Thymus (tissue), 11 donors: Measurements from ENCODE around the gene WWC2. TPM values are rescaled to one million over a fixed set of nuclear protein-coding genes. Genes with fewer than 3 reads are reported as not detected.
"Not testable (repeated sequence)": the region's sequence is repeated elsewhere in the genome, so short reads cannot be mapped to it uniquely, and the experiment has no call there.

Experiments used
- DNase-seq, 9 donors: peaks; one replicate each; pipeline ENCODE4 v3.0.0-alpha.2; 2013; ENCODE audit warnings: low spot score in 9 of 9, low read depth in 6 of 9, missing footprints in 1 of 9
- H3K27ac ChIP-seq, 2 donors: one replicate each; pipeline ENCODE4 v1.5.1; 2013; ENCODE audit warnings: control low read depth in 1 of 2, low read depth in 1 of 2, low read length in 1 of 2, mild to moderate bottlenecking in 1 of 2, moderate library complexity in 1 of 2
- H3K27me3 ChIP-seq, 2 donors: one replicate each; pipeline ENCODE4 v1.5.1; 2013; ENCODE audit warnings: low read length in 1 of 2; ENCODE audit not compliant: control insufficient read depth in 2 of 2, insufficient read depth in 1 of 2
- H3K36me3 ChIP-seq, 2 donors: one replicate each; pipeline ENCODE4 v1.5.1; 2013; ENCODE audit warnings: low read length in 1 of 2, mild to moderate bottlenecking in 1 of 2, moderate library complexity in 1 of 2; ENCODE audit not compliant: control insufficient read depth in 2 of 2, insufficient read depth in 2 of 2
- H3K4me1 ChIP-seq, 2 donors: one replicate each; pipeline ENCODE4 v1.5.1; 2013; ENCODE audit warnings: low read length in 2 of 2; ENCODE audit not compliant: control insufficient read depth in 2 of 2, insufficient read depth in 2 of 2
- H3K4me3 ChIP-seq, 2 donors: one replicate each; pipeline ENCODE4 v1.5.1; 2013; ENCODE audit warnings: low read length in 2 of 2, control low read depth in 1 of 2, mild to moderate bottlenecking in 1 of 2
- H3K9me3 ChIP-seq, 2 donors: one replicate each; pipeline ENCODE4 v1.5.1; 2013; ENCODE audit warnings: low read length in 1 of 2, mild to moderate bottlenecking in 1 of 2; ENCODE audit not compliant: control insufficient read depth in 2 of 2, insufficient read depth in 1 of 2
- WGBS: extraction: QIAGEN DNeasy Blood & Tissue Kit; methylation state at CpG from one replicate; pipeline ENCODE4 v1.1.7; 2013; 5-methylcytosine and 5-hydroxymethylcytosine counted together
- polyA plus RNA-seq: library from polyadenylated mRNA; stranded (reverse); fragments of 200-250 nt; gene quantifications from one replicate; pipeline ENCODE4 v1.2.3, GENCODE V29; 2013
- total RNA-seq: library from RNA; stranded (reverse); fragments of 120-200 nt; gene quantifications from one replicate; pipeline ENCODE4 v1.2.4, GENCODE V29; 2013
- donor health status: healthy.

Gene WWC2
- total and polyA plus RNA-seq, 2 donors, result 1.5 to 2.5 TPM

DNA sequence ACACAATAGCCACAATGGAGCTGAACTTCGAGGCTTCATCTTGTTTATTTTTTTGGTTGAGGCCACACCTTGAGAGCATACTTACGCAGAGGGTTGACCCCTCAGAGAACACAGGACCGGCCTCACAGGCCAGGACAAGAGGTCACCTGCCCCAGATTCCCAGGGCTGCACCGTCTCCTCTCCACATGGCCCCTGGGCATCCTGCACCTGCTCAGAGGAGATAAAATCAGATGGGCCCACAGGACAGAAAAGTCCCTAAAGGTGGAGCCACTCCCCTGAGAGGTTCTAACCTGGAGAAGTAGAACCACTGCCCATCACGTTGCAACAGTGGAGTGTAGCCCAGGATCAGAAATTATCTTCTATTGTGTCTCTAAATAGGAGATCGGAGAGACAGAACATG, 224.2 kb downstream of the WWC2 start:
- peaks cover 0 to 8% of the 10 kb centered on the region in 2 donors for H3K9me3 ChIP-seq
- no peaks in the 10 kb centered on the region for H3K27me3 ChIP-seq
- no peaks in the 10 kb centered on the region for H3K36me3 ChIP-seq
- no peak overlapping the region for H3K4me3 ChIP-seq
- H3K27ac ChIP-seq, result no peak overlapping the region
- 92% methylated on average over 6 of the region's 6 CpGs for WGBS
- H3K4me1 ChIP-seq, result no peaks in the 10 kb centered on the region
- DNase-seq, result no peak

- not testable (repeated sequence) for H3K9me3 ChIP-seq, H3K36me3 ChIP-seq, H3K4me1 ChIP-seq, H3K4me3 ChIP-seq, H3K27me3 ChIP-seq, DNase-seq, H3K27ac ChIP-seq
- 95% methylated on average over 11 of the region's 11 CpGs for WGBS
These were observed 225.0 kb downstream of the WWC2 start for GRCh38 chr4:183324056-183324455.

DNA sequence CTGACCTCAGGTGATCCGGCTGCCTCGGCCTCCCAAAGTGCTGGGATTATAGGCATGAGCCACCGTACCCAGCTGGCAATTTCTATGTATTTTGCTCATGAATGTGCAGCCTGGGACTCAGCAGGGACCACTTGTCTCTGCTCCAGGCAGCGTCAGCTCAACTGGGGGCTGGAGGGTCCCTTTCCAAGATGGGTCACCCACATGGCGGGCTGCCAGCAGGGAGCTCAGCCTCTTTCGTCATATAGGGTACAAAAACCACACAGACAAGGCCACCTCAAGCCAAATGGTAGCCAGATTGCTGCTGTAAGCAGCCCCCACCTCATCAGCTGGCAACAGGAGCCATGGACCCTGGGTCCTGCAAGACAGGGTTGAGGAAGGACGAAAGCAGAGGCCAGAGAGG, 225.6 kb downstream of the WWC2 start:
- Histone ChIP-seq H3K27ac (no peak overlapping the region), H3K4me3 (no peak overlapping the region), H3K9me3 (peaks cover 0 to 8% of the 10 kb centered on the region in 2 donors), H3K4me1 (no peaks in the 10 kb centered on the region), H3K36me3 (no peaks in the 10 kb centered on the region), H3K27me3 (no peaks in the 10 kb centered on the region)
- no peak for DNase-seq
- WGBS, result 95% methylated on average over 7 of the region's 7 CpGs

GRCh38 chr4:183326387-183326786, 227.3 kb downstream of the WWC2 start:
- DNase-seq, H3K9me3 ChIP-seq, H3K36me3 ChIP-seq, H3K27ac ChIP-seq, H3K27me3 ChIP-seq, H3K4me1 ChIP-seq, H3K4me3 ChIP-seq: not testable (repeated sequence)
- 94% methylated on average over 6 of the region's 6 CpGs for WGBS

GRCh38 chr4:183326853-183327252, 227.8 kb downstream of the WWC2 start:
- peaks cover 0 to 2% of the 10 kb centered on the region in 2 donors for H3K27me3 ChIP-seq
- H3K4me1 ChIP-seq, result no peaks in the 10 kb centered on the region
- no peaks in the 10 kb centered on the region for H3K36me3 ChIP-seq
- no peak for DNase-seq
- H3K9me3 ChIP-seq, result peaks cover 0 to 8% of the 10 kb centered on the region in 2 donors
- 70% methylated on average over 2 of the region's 2 CpGs for WGBS
- H3K4me3 ChIP-seq, result no peak overlapping the region
- no peak overlapping the region for H3K27ac ChIP-seq

DNA sequence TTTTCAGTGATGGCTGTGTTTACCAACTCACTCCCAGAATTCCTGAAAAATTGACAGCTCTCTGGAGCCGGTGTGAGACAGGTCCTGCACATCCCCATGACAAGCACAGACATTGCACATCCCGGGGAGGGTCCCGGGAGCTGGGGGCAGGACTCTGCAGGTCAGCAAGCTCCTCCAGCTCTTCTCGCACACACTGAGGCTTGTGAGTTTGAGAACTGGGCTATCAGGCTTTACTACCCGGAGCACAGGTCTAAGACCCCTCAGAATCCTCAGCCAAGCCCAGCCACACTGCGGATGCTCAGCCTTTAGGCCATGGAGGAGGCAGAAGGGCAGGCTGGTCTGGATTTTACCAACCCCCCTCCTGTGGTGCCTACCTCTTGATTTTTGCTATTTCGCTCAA, 228.8 kb downstream of the WWC2 start:
- peaks cover 0 to 8% of the 10 kb centered on the region in 2 donors for H3K9me3 ChIP-seq
- H3K36me3 ChIP-seq, result no peaks in the 10 kb centered on the region
- H3K4me3 ChIP-seq, result no peak overlapping the region
- no peak overlapping the region for H3K27ac ChIP-seq
- H3K4me1 ChIP-seq, result no peaks in the 10 kb centered on the region
- peaks cover 0 to 2% of the 10 kb centered on the region in 2 donors for H3K27me3 ChIP-seq
- no peak for DNase-seq
- 92% methylated on average over 7 of the region's 7 CpGs for WGBS

DNA sequence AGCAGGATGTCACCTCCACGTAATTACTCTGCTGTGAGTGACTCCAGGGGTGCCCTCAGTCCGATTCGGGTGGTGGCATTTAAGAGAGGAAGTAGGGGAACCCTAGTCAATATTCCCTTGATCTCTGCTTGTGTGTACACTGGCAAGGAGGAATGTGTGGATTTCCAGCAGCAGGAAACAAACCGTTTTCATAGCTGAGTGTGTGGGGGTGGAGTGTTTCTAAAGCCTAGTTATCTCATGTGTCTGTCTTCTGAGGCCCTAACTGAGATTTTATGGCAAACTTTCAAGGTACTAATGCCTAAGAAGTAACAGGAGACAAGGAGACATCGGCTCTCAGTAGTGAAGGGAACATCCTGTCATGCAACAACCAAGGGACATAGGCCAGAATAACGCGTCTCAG, 229.8 kb downstream of the WWC2 start:
- Histone ChIP-seq H3K36me3 (no peaks in the 10 kb centered on the region), H3K27ac (no peak overlapping the region), H3K27me3 (peaks cover 0 to 5% of the 10 kb centered on the region in 2 donors), H3K9me3 (peaks cover 0 to 8% of the 10 kb centered on the region in 2 donors), H3K4me1 (no peaks in the 10 kb centered on the region), H3K4me3 (no peak overlapping the region)
- no peak for DNase-seq
- 79% methylated on average over 7 of the region's 7 CpGs for WGBS

DNA sequence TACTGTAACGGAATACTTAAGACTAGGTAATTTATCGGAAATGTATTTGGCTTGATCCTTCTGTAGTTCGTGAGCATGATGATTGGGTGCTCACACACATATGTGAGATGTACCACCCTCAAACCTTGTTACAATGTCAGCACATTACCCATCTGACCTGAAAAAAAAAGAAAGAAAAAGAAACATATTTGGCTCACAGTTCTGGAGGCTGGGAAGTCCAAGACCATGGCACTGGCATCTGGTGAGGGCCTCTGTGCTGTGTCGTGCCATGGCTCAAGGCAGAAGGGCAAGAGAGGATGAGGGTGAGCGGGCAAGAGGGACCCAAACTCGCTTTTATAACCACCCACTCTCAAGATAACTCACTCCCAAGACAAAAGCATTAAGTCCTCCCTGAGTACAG, 230.2 kb downstream of the WWC2 start:
- Histone ChIP-seq H3K9me3 (peaks cover 0 to 8% of the 10 kb centered on the region in 2 donors), H3K36me3 (no peaks in the 10 kb centered on the region), H3K27ac (no peak overlapping the region), H3K4me1 (no peaks in the 10 kb centered on the region), H3K27me3 (peaks cover 0 to 5% of the 10 kb centered on the region in 2 donors), H3K4me3 (no peak overlapping the region)
- 91% methylated on average over 6 of the region's 6 CpGs for WGBS
- DNase-seq, result no peak

GRCh38 chr4:183329954-183330742, 231.1 kb downstream of the WWC2 start:
- DNase-seq, result no peak
- Histone ChIP-seq H3K36me3 (no peaks in the 10 kb centered on the region), H3K9me3 (peaks cover 0 to 8% of the 10 kb centered on the region in 2 donors), H3K4me1 (no peaks in the 10 kb centered on the region), H3K27ac (no peak overlapping the region), H3K4me3 (no peak overlapping the region), H3K27me3 (peaks cover 0 to 5% of the 10 kb centered on the region in 2 donors)
- 85% methylated on average over 10 of the region's 10 CpGs for WGBS
